ENCODE data around the gene PDF. TPM values are rescaled to one million over a fixed set of nuclear protein-coding genes. Genes with fewer than 3 reads are reported as not detected.

Gene PDF
- total and polyA plus RNA-seq, 2 donors (not counting 1 experiment from before 2014, with no cell fraction given): 8.7 to 14.4 TPM

DNA sequence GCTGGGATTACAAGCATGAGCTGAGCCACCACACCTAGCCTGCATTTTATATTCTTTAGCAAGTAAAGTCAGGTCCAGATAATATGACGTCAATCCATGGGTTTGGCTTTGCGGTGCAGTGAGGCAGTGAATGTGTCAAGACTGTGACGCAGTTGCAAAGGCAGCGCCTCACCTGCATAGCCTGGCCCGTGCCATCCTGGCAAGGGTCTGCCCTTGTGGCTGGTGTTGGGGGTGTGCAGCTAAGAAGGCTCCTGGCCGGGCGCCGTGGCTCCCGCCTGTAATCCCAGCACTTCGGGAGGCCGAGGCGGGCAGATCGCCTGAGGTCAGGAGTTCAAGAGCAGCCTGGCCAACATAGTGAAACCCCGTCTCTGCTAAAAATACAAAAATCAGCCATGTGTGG lies 7.0 kb downstream of the PDF start:
- H3K27me3 ChIP-seq (ENCODE audit: control insufficient read depth, insufficient read depth, low read length): no peaks in the 10 kb centered on the region
- TF ChIP-seq EZH2 (IDR thresholded peaks at IDR 0.05; ENCODE audit: low read length, missing control alignments): no peak
- H3K4me1 ChIP-seq (ENCODE audit: control insufficient read depth, extremely low read depth, insufficient read depth, low read length): peaks cover 3% of the 10 kb centered on the region
- H3K79me2 ChIP-seq (ENCODE audit: control insufficient read depth, insufficient read depth, low read length): peaks cover 42% of the 10 kb centered on the region
- H3K36me3 ChIP-seq (ENCODE audit: control insufficient read depth, insufficient read depth, low read length): peaks cover 46% of the 10 kb centered on the region
- no peak overlapping the region for H2AFZ ChIP-seq (ENCODE audit: low read length)
- H3K4me3 ChIP-seq (replicated peaks in 1 of 4; ENCODE audit: control extremely low read depth in 1 of 4, insufficient read depth in 1 of 4, low read depth in 3 of 4, low read length in 4 of 4): no peak overlapping the region
- DNase-seq (ENCODE audit: low read depth in 2 of 2): no peak
- no peak overlapping the region for H3K27ac ChIP-seq (ENCODE audit: insufficient read depth, low read length)
- no peak overlapping the region for H3K9ac ChIP-seq (ENCODE audit: insufficient read depth, low read length)
- H3K4me2 ChIP-seq (ENCODE audit: extremely low read depth, insufficient read depth, low read length): no peak overlapping the region
- no peaks in the 10 kb centered on the region for H3K9me3 ChIP-seq (ENCODE audit: control insufficient read depth, insufficient read depth, low read depth, low read length)
- no peaks in the 10 kb centered on the region for H4K20me1 ChIP-seq (ENCODE audit: control insufficient read depth, extremely low read depth, insufficient read depth, low read length)

DNA sequence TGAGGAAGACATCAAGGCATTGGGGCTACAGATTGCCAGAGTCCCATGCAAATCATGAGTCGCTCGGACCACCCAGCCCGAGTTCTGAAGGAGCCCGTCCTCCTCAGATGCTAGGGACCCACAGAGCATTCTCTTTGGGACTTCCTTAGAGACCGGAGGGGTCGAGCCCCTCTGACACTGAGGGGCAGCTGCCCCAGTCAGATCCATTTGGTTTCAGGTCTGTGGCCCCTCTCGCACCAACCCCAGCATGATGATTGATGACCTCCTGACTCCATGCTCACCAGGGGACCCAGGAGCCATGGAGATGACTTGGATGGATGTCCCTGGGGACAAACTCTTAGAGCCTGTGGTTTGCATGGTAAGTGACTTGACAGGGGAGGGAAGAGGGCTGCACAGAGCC lies 8.0 kb downstream of the PDF start:
- Histone ChIP-seq H3K27me3 (ENCODE audit: control insufficient read depth, insufficient read depth, low read length) (no peaks in the 10 kb centered on the region), H3K36me3 (ENCODE audit: control insufficient read depth, insufficient read depth, low read length) (peaks cover 50% of the 10 kb centered on the region), H3K9me3 (ENCODE audit: control insufficient read depth, insufficient read depth, low read depth, low read length) (no peaks in the 10 kb centered on the region), H2AFZ (ENCODE audit: low read length) (no peak overlapping the region), H3K27ac (ENCODE audit: insufficient read depth, low read length) (no peak overlapping the region), H3K79me2 (ENCODE audit: control insufficient read depth, insufficient read depth, low read length) (peaks cover 34% of the 10 kb centered on the region), H3K9ac (ENCODE audit: insufficient read depth, low read length) (no peak overlapping the region), H3K4me3 (replicated peaks in 1 of 4; ENCODE audit: control extremely low read depth in 1 of 4, insufficient read depth in 1 of 4, low read depth in 3 of 4, low read length in 4 of 4) (no peak overlapping the region), H4K20me1 (ENCODE audit: control insufficient read depth, extremely low read depth, insufficient read depth, low read length) (no peaks in the 10 kb centered on the region), H3K4me2 (ENCODE audit: extremely low read depth, insufficient read depth, low read length) (no peak overlapping the region), H3K4me1 (ENCODE audit: control insufficient read depth, extremely low read depth, insufficient read depth, low read length) (no peaks in the 10 kb centered on the region)
- no peak for DNase-seq (ENCODE audit: low read depth in 2 of 2)
- no peak for TF ChIP-seq EZH2 (IDR thresholded peaks at IDR 0.05; ENCODE audit: low read length, missing control alignments)
- TF ChIP-seq, protein P1, sequence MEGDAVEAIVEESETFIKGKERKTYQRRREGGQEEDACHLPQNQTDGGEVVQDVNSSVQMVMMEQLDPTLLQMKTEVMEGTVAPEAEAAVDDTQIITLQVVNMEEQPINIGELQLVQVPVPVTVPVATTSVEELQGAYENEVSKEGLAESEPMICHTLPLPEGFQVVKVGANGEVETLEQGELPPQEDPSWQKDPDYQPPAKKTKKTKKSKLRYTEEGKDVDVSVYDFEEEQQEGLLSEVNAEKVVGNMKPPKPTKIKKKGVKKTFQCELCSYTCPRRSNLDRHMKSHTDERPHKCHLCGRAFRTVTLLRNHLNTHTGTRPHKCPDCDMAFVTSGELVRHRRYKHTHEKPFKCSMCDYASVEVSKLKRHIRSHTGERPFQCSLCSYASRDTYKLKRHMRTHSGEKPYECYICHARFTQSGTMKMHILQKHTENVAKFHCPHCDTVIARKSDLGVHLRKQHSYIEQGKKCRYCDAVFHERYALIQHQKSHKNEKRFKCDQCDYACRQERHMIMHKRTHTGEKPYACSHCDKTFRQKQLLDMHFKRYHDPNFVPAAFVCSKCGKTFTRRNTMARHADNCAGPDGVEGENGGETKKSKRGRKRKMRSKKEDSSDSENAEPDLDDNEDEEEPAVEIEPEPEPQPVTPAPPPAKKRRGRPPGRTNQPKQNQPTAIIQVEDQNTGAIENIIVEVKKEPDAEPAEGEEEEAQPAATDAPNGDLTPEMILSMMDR (conservative IDR thresholded peaks at IDR 0.05 in 1 of 2, IDR thresholded peaks at IDR 0.05 in 1 of 2; ENCODE audit: low read depth in 1 of 2, low read length in 2 of 2): no peak

DNA sequence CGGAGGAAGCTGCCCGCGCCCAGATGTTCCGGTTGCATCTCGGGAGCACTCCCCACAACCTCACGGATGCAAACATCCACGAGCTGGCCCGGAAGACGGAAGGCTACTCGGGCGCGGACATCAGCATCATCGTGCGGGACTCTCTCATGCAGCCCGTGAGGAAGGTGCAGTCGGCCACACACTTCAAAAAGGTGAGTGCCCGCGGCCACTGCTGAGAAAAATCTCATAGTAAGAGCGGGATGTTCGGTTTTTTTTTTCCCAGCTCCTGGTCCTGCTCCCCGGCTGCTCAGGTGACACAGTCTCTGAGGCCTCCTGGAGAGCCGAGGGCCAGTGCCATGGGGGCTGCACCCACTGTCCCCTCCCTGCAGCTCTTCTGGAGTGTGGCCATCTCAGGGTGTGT lies 9.3 kb downstream of the PDF start:
- H3K27ac ChIP-seq (ENCODE audit: insufficient read depth, low read length): no peak overlapping the region
- no peaks in the 10 kb centered on the region for H3K4me1 ChIP-seq (ENCODE audit: control insufficient read depth, extremely low read depth, insufficient read depth, low read length)
- no peak overlapping the region for H3K4me3 ChIP-seq (replicated peaks in 1 of 4; ENCODE audit: control extremely low read depth in 1 of 4, insufficient read depth in 1 of 4, low read depth in 3 of 4, low read length in 4 of 4)
- H2AFZ ChIP-seq (ENCODE audit: low read length): no peak overlapping the region
- H3K4me2 ChIP-seq (ENCODE audit: extremely low read depth, insufficient read depth, low read length): no peak overlapping the region
- DNase-seq (ENCODE audit: low read depth in 2 of 2): no peak
- H3K9me3 ChIP-seq (ENCODE audit: control insufficient read depth, insufficient read depth, low read depth, low read length): no peaks in the 10 kb centered on the region
- no peaks in the 10 kb centered on the region for H3K27me3 ChIP-seq (ENCODE audit: control insufficient read depth, insufficient read depth, low read length)
- H3K9ac ChIP-seq (ENCODE audit: insufficient read depth, low read length): no peak overlapping the region
- peaks cover 27% of the 10 kb centered on the region for H3K79me2 ChIP-seq (ENCODE audit: control insufficient read depth, insufficient read depth, low read length)
- H3K36me3 ChIP-seq (ENCODE audit: control insufficient read depth, insufficient read depth, low read length): peaks cover 53% of the 10 kb centered on the region
- TF ChIP-seq EZH2 (IDR thresholded peaks at IDR 0.05; ENCODE audit: low read length, missing control alignments): no peak
- TF ChIP-seq, protein P1 (conservative IDR thresholded peaks at IDR 0.05 in 1 of 2, IDR thresholded peaks at IDR 0.05 in 1 of 2; ENCODE audit: low read depth in 1 of 2, low read length in 2 of 2): no peak
- H4K20me1 ChIP-seq (ENCODE audit: control insufficient read depth, extremely low read depth, insufficient read depth, low read length): no peaks in the 10 kb centered on the region

All from fibroblast of lung (primary cell).